ENCODE measurements around the gene GARIN5A. TPM values are rescaled to one million over a fixed set of nuclear protein-coding genes. Genes with fewer than 3 reads are reported as not detected.

GARIN5A gene
- polyA plus RNA-seq, 1 donor (not counting 4 experiments of a cell fraction or from before 2014, with no cell fraction given) = 0.37 TPM

GRCh38 chr19:50451223-50451534 lies 25.5 kb downstream of the GARIN5A start:
- H2AFZ ChIP-seq (ENCODE audit: control insufficient read depth, low read length) = no peak overlapping the region
- H3K9ac ChIP-seq (ENCODE audit: control insufficient read depth, extremely low read depth, insufficient read depth, low read length) = no peak overlapping the region
- H3K36me3 ChIP-seq (ENCODE audit: control insufficient read depth in 2 of 2, extremely low read depth in 1 of 2, insufficient read depth in 2 of 2, low read length in 2 of 2) = no peaks in the 10 kb centered on the region
- dilution Hi-C loops (cut with MboI; ENCODE audit: extremely low pct_ligation_motif_present, low sequenced_read_pairs) = no loop called here
- no peak overlapping the region for H3K4me3 ChIP-seq (ENCODE audit: control insufficient read depth in 2 of 3, extremely low read depth in 1 of 3, insufficient read depth in 2 of 3, low read depth in 1 of 3, low read length in 3 of 3)
- TF ChIP-seq EZH2 (IDR thresholded peaks at IDR 0.05; ENCODE audit: low read length) = no peak
- TF ChIP-seq CTCF (optimal IDR thresholded peaks at IDR 0.05 in 1 of 3, IDR thresholded peaks at IDR 0.05 in 1 of 3, conservative IDR thresholded peaks at IDR 0.05 in 1 of 3; ENCODE audit: extremely low read depth in 1 of 3, insufficient read depth in 2 of 3, low read length in 3 of 3) = no peak
- peaks cover 7% of the 10 kb centered on the region for H3K27me3 ChIP-seq (ENCODE audit: control insufficient read depth, extremely low read depth, insufficient read depth, low read length)
- no peaks in the 10 kb centered on the region for H3K4me1 ChIP-seq (ENCODE audit: control insufficient read depth, extremely low read depth, insufficient read depth, low read length)
- H3K79me2 ChIP-seq (ENCODE audit: control insufficient read depth, insufficient read depth, low read length) = no peaks in the 10 kb centered on the region
- DNase-seq (ENCODE audit: low read depth, low spot score) (no peak), FAIRE-seq (no peak)
- H3K27ac ChIP-seq (ENCODE audit: control insufficient read depth, insufficient read depth, low read length) = no peak overlapping the region
- H3K9me1 ChIP-seq (ENCODE audit: control insufficient read depth, extremely low read depth, insufficient read depth, low read length) = no peaks in the 10 kb centered on the region
- no peak overlapping the region for H3K4me2 ChIP-seq (ENCODE audit: control insufficient read depth, extremely low read depth, insufficient read depth, low read depth, low read length)
- no peaks in the 10 kb centered on the region for H3K9me3 ChIP-seq (ENCODE audit: control insufficient read depth, low read depth, low read length)
- no peaks in the 10 kb centered on the region for H4K20me1 ChIP-seq (ENCODE audit: control insufficient read depth, extremely low read depth, insufficient read depth, low read length)

- H3K9me1 ChIP-seq (ENCODE audit: control insufficient read depth, extremely low read depth, insufficient read depth, low read length) = no peaks in the 10 kb centered on the region
- H2AFZ ChIP-seq (ENCODE audit: control insufficient read depth, low read length) = peak overlapping the region; percentile 15
- FAIRE-seq (no peak), DNase-seq (ENCODE audit: low read depth, low spot score) (no peak)
- H3K36me3 ChIP-seq (ENCODE audit: control insufficient read depth in 2 of 2, extremely low read depth in 1 of 2, insufficient read depth in 2 of 2, low read length in 2 of 2) = no peaks in the 10 kb centered on the region
- H3K4me3 ChIP-seq (ENCODE audit: control insufficient read depth in 2 of 3, extremely low read depth in 1 of 3, insufficient read depth in 2 of 3, low read depth in 1 of 3, low read length in 3 of 3) = no peak overlapping the region
- H3K9me3 ChIP-seq (ENCODE audit: control insufficient read depth, low read depth, low read length) = no peaks in the 10 kb centered on the region
- H3K79me2 ChIP-seq (ENCODE audit: control insufficient read depth, insufficient read depth, low read length) = no peaks in the 10 kb centered on the region
- dilution Hi-C loops (cut with MboI; ENCODE audit: extremely low pct_ligation_motif_present, low sequenced_read_pairs) = no loop called here
- no peaks in the 10 kb centered on the region for H3K4me1 ChIP-seq (ENCODE audit: control insufficient read depth, extremely low read depth, insufficient read depth, low read length)
- H3K27ac ChIP-seq (ENCODE audit: control insufficient read depth, insufficient read depth, low read length) = no peak overlapping the region
- no peak for TF ChIP-seq EZH2 (IDR thresholded peaks at IDR 0.05; ENCODE audit: low read length)
- TF ChIP-seq CTCF (optimal IDR thresholded peaks at IDR 0.05 in 1 of 3, IDR thresholded peaks at IDR 0.05 in 1 of 3, conservative IDR thresholded peaks at IDR 0.05 in 1 of 3; ENCODE audit: extremely low read depth in 1 of 3, insufficient read depth in 2 of 3, low read length in 3 of 3) = no peak
- peaks cover 7% of the 10 kb centered on the region for H3K27me3 ChIP-seq (ENCODE audit: control insufficient read depth, extremely low read depth, insufficient read depth, low read length)
- H4K20me1 ChIP-seq (ENCODE audit: control insufficient read depth, extremely low read depth, insufficient read depth, low read length) = no peaks in the 10 kb centered on the region
- H3K9ac ChIP-seq (ENCODE audit: control insufficient read depth, extremely low read depth, insufficient read depth, low read length) = no peak overlapping the region
- no peak overlapping the region for H3K4me2 ChIP-seq (ENCODE audit: control insufficient read depth, extremely low read depth, insufficient read depth, low read depth, low read length)
These were observed 26.1 kb downstream of the GARIN5A start for GRCh38 chr19:50450369-50451222.
